BE2C (cell line): Measurements from ENCODE around the gene MEIOSIN.
"Not testable (repeated sequence)": the region's sequence is repeated elsewhere in the genome, so short reads cannot be mapped to it uniquely, and the experiment has no call there.

ENCODE experiments used
- DNase-seq: peaks from one replicate; pipeline ENCODE4 v3.0.0-alpha.2; 2020
- H3K27me3 ChIP-seq: fragments of 250-450 bp; sonication (Bioruptor Pico); 2 replicates; pipeline ENCODE4 v1.5.1; 2020; ENCODE audit warnings: mild to moderate bottlenecking
- H3K36me3 ChIP-seq: fragments of 250-450 bp; sonication (Bioruptor Pico); 2 replicates; pipeline ENCODE4 v1.5.1; 2020; ENCODE audit warnings: mild to moderate bottlenecking
- H3K4me1 ChIP-seq: fragments of 250-450 bp; sonication (Bioruptor Pico); 2 replicates; pipeline ENCODE4 v1.5.1; 2020
- H3K4me3 ChIP-seq: 2 replicates; pipeline ENCODE4 v1.5.1; 2011; ENCODE audit warnings: low read depth, low read length
- H3K9me3 ChIP-seq: fragments of 250-450 bp; sonication (Bioruptor Pico); 2 replicates; pipeline ENCODE4 v1.5.1; 2020
- TF ChIP-seq, protein P1 (sequence below): IDR thresholded peaks from 2 replicates; pipeline ENCODE4 v1.5.1; 2012; ENCODE audit warnings: mild to moderate bottlenecking, low read depth, low read length

The MEIOSIN gene

GRCh38 chr19:45717131-45717982, 15.9 kb upstream of the MEIOSIN start:
- peak overlapping the region; percentile 87 for H3K4me3 ChIP-seq
- DNase-seq = peak; percentile 99
- no peaks in the 10 kb centered on the region for H3K9me3 ChIP-seq
- no peaks in the 10 kb centered on the region for H3K27me3 ChIP-seq
- no peaks in the 10 kb centered on the region; the same call in 1 of the 2 replicates for H3K4me1 ChIP-seq
- TF ChIP-seq, protein P1, sequence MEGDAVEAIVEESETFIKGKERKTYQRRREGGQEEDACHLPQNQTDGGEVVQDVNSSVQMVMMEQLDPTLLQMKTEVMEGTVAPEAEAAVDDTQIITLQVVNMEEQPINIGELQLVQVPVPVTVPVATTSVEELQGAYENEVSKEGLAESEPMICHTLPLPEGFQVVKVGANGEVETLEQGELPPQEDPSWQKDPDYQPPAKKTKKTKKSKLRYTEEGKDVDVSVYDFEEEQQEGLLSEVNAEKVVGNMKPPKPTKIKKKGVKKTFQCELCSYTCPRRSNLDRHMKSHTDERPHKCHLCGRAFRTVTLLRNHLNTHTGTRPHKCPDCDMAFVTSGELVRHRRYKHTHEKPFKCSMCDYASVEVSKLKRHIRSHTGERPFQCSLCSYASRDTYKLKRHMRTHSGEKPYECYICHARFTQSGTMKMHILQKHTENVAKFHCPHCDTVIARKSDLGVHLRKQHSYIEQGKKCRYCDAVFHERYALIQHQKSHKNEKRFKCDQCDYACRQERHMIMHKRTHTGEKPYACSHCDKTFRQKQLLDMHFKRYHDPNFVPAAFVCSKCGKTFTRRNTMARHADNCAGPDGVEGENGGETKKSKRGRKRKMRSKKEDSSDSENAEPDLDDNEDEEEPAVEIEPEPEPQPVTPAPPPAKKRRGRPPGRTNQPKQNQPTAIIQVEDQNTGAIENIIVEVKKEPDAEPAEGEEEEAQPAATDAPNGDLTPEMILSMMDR = 0 out of 2 replicates have a peak, but pooled peaks have one; percentile 15
- peaks cover 12% of the 10 kb centered on the region for H3K36me3 ChIP-seq

GRCh38 chr19:45717983-45718650, 15.1 kb upstream of the MEIOSIN start:
- H3K36me3 ChIP-seq = peaks cover 8% of the 10 kb centered on the region
- TF ChIP-seq, protein P1 = no peak
- no peak for DNase-seq
- peak overlapping the region; percentile 87 for H3K4me3 ChIP-seq
- H3K4me1 ChIP-seq = no peaks in the 10 kb centered on the region; the same call in 1 of the 2 replicates
- no peaks in the 10 kb centered on the region for H3K27me3 ChIP-seq
- no peaks in the 10 kb centered on the region for H3K9me3 ChIP-seq

DNA sequence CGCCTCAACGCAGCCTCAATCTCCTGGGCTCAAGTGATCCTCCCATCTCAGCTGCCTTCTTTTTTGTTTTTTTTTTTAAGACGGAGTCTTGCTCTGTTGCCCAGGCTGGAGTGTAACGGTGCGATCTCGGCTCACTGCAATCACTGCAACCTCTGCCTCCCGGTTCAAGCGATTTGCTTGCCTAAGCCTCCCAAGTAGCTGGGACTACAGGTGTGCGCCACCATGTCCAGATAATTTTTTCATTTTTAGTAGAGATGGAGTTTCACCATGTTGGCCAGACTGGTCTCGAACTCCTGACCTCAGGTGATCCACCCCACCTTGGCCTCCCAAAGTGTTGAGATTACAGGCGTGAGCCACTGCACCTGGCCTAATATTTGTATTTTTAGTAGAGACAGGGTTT, 13.2 kb upstream of the MEIOSIN start:
- not testable (repeated sequence) for H3K9me3 ChIP-seq, H3K4me3 ChIP-seq, H3K4me1 ChIP-seq, H3K27me3 ChIP-seq, DNase-seq
- H3K36me3 ChIP-seq = peaks cover 12% of the 10 kb centered on the region

DNA sequence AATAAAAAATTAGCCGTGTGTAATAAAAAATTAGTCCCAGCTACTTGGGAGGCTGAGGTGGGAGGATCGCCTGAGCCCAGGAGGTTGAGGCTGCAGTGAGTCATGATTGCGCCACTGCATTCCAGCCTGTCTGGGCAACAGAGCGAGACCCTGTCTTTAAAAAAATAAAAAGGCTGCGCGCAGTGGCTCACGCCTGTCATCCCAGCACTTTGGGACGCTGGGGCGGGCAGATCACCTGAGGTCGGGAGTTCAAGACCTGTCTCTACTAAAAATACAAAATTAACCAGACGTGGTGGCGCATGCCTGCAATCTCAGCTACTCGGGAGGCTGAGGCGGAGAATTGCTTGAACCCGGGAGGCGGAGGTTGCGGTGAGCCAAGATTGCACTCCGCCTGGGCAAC, 4.6 kb upstream of the MEIOSIN start:
- H3K9me3 ChIP-seq, H3K4me3 ChIP-seq, H3K27me3 ChIP-seq, H3K36me3 ChIP-seq, H3K4me1 ChIP-seq, DNase-seq: not testable (repeated sequence)

GRCh38 chr19:45729800-45730290, 3.4 kb upstream of the MEIOSIN start:
- Histone ChIP-seq H3K36me3 (no peaks in the 10 kb centered on the region), H3K27me3 (no peaks in the 10 kb centered on the region), H3K4me1 (no peaks in the 10 kb centered on the region; the same call in 1 of the 2 replicates), H3K4me3 (peak overlapping the region; percentile 92), H3K9me3 (no peaks in the 10 kb centered on the region)
- TF ChIP-seq, protein P1 = no peak
- DNase-seq = no peak

DNA sequence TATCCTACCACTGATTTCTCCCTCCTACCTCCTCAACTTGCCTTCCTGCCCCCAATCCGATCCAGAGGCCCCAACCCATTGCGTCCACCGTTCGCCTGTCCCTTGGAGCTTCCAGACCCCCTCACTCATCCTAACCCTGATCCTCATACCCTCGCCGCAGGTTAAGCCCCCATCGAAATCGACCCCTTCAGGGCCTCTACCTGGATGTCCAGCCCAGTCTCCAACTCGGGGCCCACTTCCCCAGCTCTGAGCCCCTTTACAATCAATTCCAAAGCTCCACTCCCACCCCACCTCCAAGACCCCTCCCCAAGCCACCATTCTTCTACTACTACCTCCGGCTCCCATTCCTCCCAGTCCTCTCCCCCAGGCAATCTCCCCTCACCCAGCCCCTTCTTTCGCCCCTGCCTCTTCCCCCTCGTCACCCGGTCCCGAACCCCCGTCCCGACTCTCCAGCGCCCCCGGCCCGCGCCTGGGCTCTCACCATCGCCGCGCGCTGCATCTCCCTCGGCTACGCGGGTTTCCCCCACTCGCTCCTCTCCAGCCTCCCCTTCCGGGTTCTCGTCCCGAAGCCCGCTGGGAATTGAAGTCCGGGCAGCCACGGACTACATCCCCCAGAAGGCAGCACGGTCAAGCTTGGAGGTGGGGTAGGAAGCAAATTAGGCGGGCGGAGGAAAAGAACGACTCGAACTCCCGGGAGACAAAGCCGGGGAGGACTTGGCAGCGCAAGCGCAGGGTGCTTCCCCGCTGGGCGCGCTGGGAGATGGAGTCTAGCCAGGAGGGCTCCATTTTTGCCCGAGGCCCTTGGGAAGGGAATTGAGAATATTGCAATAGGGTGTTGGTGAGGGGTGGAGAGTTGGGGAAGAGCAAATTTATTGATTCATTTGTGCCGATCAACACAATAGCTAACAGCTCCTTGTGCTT, 2.6 kb upstream of the MEIOSIN start, which contains the start of gene FBXO46:
Gene FBXO46, minus strand, starts transcription at position 529 of the 921 bp plus-strand sequence. CDS start 17,401 bp downstream, outside the sequence.
- peak; percentile 99 for DNase-seq
- Histone ChIP-seq H3K9me3 (no peaks in the 10 kb centered on the region), H3K36me3 (no peaks in the 10 kb centered on the region), H3K4me1 (no peaks in the 10 kb centered on the region; the same call in 1 of the 2 replicates), H3K4me3 (peak within 1 kb of the TSS; percentile 92), H3K27me3 (no peaks in the 10 kb centered on the region)
- TF ChIP-seq, protein P1 = 0 out of 2 replicates have a peak, but pooled peaks have one; percentile 14
